Activated CD4-positive, alpha-beta T cell treated with anti-CD3 and anti-CD28 coated beads, Interleukin-2, amount 50 U/mL, for 16 hours (primary cell): Measurements from ENCODE around the gene PRL.

Source experiments
- DNase-seq: peaks from one replicate; pipeline ENCODE4 v3.0.0-alpha.2; 2020

The PRL gene

GRCh38 chr6:22294301-22294700 is 2.5 kb downstream of the PRL start:
- DNase-seq = no peak

- no peak for DNase-seq
Observed at GRCh38 chr6:22290045-22290444, 6.8 kb downstream of the PRL start.

- no peak for DNase-seq
Observed at GRCh38 chr6:22288721-22289120, 8.1 kb downstream of the PRL start.

- no peak for DNase-seq
Observed at GRCh38 chr6:22284666-22285065, 12.2 kb downstream of the PRL start.

GRCh38 chr6:22281341-22282085 is 15.3 kb downstream of the PRL start:
- no peak for DNase-seq

- DNase-seq = no peak
Observed at GRCh38 chr6:22279427-22279826, 17.4 kb downstream of the PRL start.

GRCh38 chr6:22271081-22271480 is 25.8 kb downstream of the PRL start:
- DNase-seq = no peak

GRCh38 chr6:22263748-22264147 is 33.1 kb downstream of the PRL start:
- DNase-seq = no peak

- DNase-seq = no peak
Observed at GRCh38 chr6:22254886-22255285, 42.0 kb downstream of the PRL start.

GRCh38 chr6:22253955-22254655 is 42.7 kb downstream of the PRL start:
- no peak for DNase-seq

- no peak for DNase-seq
Observed at GRCh38 chr6:22251348-22251747, 45.5 kb downstream of the PRL start.

- DNase-seq = no peak
Observed at GRCh38 chr6:22250486-22250885, 46.4 kb downstream of the PRL start.

GRCh38 chr6:22249711-22250350 is 47.0 kb downstream of the PRL start:
- DNase-seq = no peak

- no peak for DNase-seq
Observed at GRCh38 chr6:22248513-22249308, 48.1 kb downstream of the PRL start.

- DNase-seq = no peak
Observed at GRCh38 chr6:22247916-22248482, 48.8 kb downstream of the PRL start.

- DNase-seq = no peak
Observed at GRCh38 chr6:22240025-22240424, 56.8 kb downstream of the PRL start.

GRCh38 chr6:22239261-22239921 is 57.4 kb downstream of the PRL start:
- DNase-seq = no peak

GRCh38 chr6:22238861-22239260 is 58.0 kb downstream of the PRL start:
- no peak for DNase-seq

GRCh38 chr6:22237526-22237925 is 59.3 kb downstream of the PRL start:
- DNase-seq = no peak
